ENCODE results near the gene CBX5. TPM values are rescaled to one million over a fixed set of nuclear protein-coding genes. Genes with fewer than 3 reads are reported as not detected.

The CBX5 gene
- polyA plus RNA-seq, 1 donor from 2014 or later = 57.1 TPM

GRCh38 chr12:54294953-54295566 is 15.1 kb upstream of the CBX5 start:
- Histone ChIP-seq H3K4me3 (ENCODE audit: low read length) (no peak overlapping the region), H3K9ac (ENCODE audit: low read length) (no peak overlapping the region)
- TF ChIP-seq SMC3 (conservative IDR thresholded peaks at IDR 0.05; ENCODE audit: poor library complexity) (no peak), EZH2 (IDR thresholded peaks at IDR 0.05; ENCODE audit: borderline replicate concordance, insufficient read depth, low read length, poor library complexity, severe bottlenecking) (no peak), POLR2AphosphoS5 (IDR thresholded peaks at IDR 0.05) (no peak), CTCF (IDR thresholded peaks at IDR 0.05; ENCODE audit: poor library complexity, severe bottlenecking) (no peak), TAF1 (IDR thresholded peaks at IDR 0.05; ENCODE audit: low read depth) (no peak), MXI1 (conservative IDR thresholded peaks at IDR 0.05; ENCODE audit: poor library complexity, severe bottlenecking) (no peak), EP300 (conservative IDR thresholded peaks at IDR 0.05; ENCODE audit: poor library complexity, severe bottlenecking) (no peak)

GRCh38 chr12:54294152-54294952 is 14.4 kb upstream of the CBX5 start:
- Histone ChIP-seq H3K9ac (ENCODE audit: low read length) (no peak overlapping the region), H3F3A (ENCODE audit: insufficient read depth, low read length, poor library complexity, severe bottlenecking) (no peaks in the 10 kb centered on the region), H2AFZ (ENCODE audit: low read depth, low read length) (no peak overlapping the region), H3K27ac (ENCODE audit: low read length) (no peak overlapping the region), H3K36me3 (ENCODE audit: insufficient read depth, low read length) (no peaks in the 10 kb centered on the region), H3K4me3 (ENCODE audit: low read length) (no peak overlapping the region), H3K27me3 (ENCODE audit: insufficient read depth, low read depth, low read length) (no peaks in the 10 kb centered on the region), H3K4me2 (ENCODE audit: low read length) (no peak overlapping the region), H4K20me1 (ENCODE audit: insufficient read depth) (no peaks in the 10 kb centered on the region), H3K9me3 (ENCODE audit: low read length) (no peaks in the 10 kb centered on the region), H3K79me2 (replicated peaks; ENCODE audit: insufficient read depth, low read length) (no peaks in the 10 kb centered on the region), H3K9me2 (ENCODE audit: insufficient read depth, low read length) (no peaks in the 10 kb centered on the region)
- TF ChIP-seq CTCF (IDR thresholded peaks at IDR 0.05; ENCODE audit: poor library complexity, severe bottlenecking) (peak; percentile 40), RAD21 (conservative IDR thresholded peaks at IDR 0.05) (peak; percentile 18), EP300 (conservative IDR thresholded peaks at IDR 0.05; ENCODE audit: poor library complexity, severe bottlenecking) (no peak), EZH2 (IDR thresholded peaks at IDR 0.05; ENCODE audit: borderline replicate concordance, insufficient read depth, low read length, poor library complexity, severe bottlenecking) (no peak), SMC3 (conservative IDR thresholded peaks at IDR 0.05; ENCODE audit: poor library complexity) (peak; percentile 39)

More at GRCh38 chr12:54294953-54295566, 15.1 kb upstream of the CBX5 start:
- H2AFZ ChIP-seq (ENCODE audit: low read depth, low read length) = no peak overlapping the region
- no peaks in the 10 kb centered on the region for H3K79me2 ChIP-seq (replicated peaks; ENCODE audit: insufficient read depth, low read length)
- no peaks in the 10 kb centered on the region for H3F3A ChIP-seq (ENCODE audit: insufficient read depth, low read length, poor library complexity, severe bottlenecking)
- no peaks in the 10 kb centered on the region for H4K20me1 ChIP-seq (ENCODE audit: insufficient read depth)
- H3K27ac ChIP-seq (ENCODE audit: low read length) = no peak overlapping the region
- no peaks in the 10 kb centered on the region for H3K9me2 ChIP-seq (ENCODE audit: insufficient read depth, low read length)
- H3K27me3 ChIP-seq (ENCODE audit: insufficient read depth, low read depth, low read length) = no peaks in the 10 kb centered on the region
- H3K4me2 ChIP-seq (ENCODE audit: low read length) = no peak overlapping the region
- H3K36me3 ChIP-seq (ENCODE audit: insufficient read depth, low read length) = no peaks in the 10 kb centered on the region
- no peaks in the 10 kb centered on the region for H3K9me3 ChIP-seq (ENCODE audit: low read length)

Data from neural cell (in vitro differentiated cells).